HG02642 (cell line): Measurements from ENCODE around the gene NUBPL.
"Not testable (repeated sequence)": the region's sequence is repeated elsewhere in the genome, so short reads cannot be mapped to it uniquely, and the experiment has no call there.

Source experiments
- ATAC-seq: cut with Tn5 transposase; IDR thresholded peaks from one replicate; pipeline ENCODE4 v1.9.1; 2021; ENCODE audit warnings: mild to moderate bottlenecking; ENCODE audit not compliant: unreplicated experiment, poor library complexity

NUBPL gene

GRCh38 chr14:31572955-31573354 lies 11.8 kb downstream of the NUBPL start:
- no peak for ATAC-seq

- no peak for ATAC-seq
Measured at GRCh38 chr14:31576949-31577348, 15.7 kb downstream of the NUBPL start.

DNA sequence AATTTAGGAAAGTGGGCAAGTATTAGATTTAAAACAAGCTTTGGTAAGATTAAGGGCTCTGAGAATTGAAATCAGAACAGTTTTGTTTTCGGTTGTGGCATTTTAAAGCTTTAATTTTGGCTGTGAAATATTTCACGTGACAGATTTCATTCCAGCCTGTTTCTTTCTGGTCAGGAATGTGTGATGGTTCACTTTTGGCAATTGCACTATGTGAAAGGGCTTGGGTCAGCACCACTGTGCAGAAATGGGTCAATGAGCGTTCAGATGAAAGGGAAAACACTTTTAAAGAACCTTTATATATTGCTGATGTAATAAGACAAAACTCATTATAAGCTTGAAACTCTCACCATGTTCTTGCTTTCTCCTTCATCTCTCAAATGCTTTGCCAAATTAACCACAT lies 17.1 kb downstream of the NUBPL start:
- no peak for ATAC-seq

DNA sequence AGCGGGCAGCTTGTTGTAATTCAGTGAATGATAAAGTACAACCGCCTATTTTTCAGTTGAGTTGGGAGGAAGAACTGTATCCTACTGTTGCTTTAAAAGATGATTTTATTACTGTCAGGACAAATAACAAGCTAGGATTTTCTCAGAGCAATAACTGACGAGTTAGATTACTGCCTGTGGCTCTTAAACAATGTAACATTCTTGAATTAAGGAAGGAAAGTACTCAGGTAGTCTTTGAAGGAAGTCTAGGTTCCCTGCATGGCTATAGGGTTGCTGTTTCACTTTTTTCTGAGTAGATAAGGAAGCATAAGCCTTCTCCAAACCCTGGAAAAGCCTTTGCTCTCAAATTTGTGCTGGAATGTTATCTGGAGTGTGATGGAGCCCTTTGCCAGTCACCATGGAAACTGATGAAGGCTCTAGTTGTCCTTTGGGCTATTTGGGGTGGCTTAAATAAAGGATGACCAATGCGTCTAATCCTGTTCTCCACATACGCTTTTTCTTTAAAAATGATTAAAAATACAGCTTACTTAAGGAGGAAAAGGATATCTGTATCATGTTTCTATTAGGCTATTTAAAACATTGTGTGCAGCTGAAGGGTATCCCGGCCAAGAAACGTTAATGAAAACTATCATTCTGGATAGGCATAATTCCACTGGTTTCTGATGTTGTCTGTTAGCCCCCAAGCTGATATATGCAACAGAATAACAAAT lies 17.7 kb downstream of the NUBPL start:
- ATAC-seq: no peak

DNA sequence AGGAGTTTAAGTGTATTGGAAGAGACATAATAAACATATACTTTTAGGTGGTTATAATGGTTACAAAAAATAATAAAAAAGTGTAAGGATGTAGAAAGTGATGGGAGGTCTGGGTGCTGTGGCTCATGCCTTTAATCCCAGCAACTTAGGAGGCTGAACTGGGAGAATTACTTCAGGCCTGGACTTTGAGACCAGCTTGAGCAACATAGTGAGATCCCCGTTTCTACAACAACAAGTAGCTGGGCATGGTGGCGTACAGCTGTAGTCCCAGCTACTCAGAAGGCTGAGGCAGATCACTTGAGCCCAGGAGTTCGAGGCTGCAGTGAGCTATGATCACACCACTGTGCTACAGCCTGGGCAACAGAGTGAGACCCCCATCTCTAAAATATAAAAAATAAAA lies 19.0 kb downstream of the NUBPL start:
- ATAC-seq: no peak

- no peak for ATAC-seq
Measured at GRCh38 chr14:31582286-31582691, 21.1 kb downstream of the NUBPL start.

- ATAC-seq: no peak
Measured at GRCh38 chr14:31582836-31583452, 21.7 kb downstream of the NUBPL start.

DNA sequence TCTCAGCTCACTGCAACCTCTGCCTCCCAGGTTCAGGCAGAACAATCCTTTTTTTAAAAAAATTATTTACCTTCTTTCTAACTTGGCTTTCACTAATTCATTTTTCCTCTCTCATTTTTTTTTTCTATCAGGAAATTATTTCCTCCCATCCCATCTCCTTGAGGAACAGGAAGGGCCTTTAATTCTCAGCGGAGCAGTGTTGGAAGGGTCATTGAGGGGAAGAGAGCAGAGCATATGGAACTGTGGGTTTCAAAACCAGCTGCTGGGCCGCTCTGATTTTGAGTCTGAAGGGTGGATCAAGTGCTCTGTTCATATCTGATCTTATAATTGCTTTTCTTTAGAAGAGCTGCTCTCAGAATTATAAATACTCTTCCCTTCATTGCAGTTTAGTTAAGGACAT lies 29.0 kb downstream of the NUBPL start:
- no peak for ATAC-seq

DNA sequence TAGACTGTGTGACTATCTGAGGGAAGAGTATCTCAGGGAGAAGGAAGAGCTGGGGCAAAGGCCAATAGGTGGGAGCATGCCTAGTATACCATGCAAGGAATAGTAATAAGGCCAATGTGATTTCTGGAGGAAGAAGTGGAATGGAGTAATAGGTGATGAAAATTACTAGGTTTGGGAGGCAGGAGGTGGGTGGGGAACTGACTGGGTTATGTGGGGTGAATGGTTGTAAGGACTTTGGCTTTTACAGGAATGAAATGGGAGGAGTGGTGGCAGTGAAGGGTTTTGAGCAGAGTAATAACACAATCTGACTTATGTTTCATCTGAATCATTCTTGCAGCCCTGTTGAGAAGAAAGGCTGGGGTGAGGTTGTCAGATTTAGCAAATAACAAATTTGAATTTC lies 30.9 kb downstream of the NUBPL start:
- ATAC-seq: no peak

DNA sequence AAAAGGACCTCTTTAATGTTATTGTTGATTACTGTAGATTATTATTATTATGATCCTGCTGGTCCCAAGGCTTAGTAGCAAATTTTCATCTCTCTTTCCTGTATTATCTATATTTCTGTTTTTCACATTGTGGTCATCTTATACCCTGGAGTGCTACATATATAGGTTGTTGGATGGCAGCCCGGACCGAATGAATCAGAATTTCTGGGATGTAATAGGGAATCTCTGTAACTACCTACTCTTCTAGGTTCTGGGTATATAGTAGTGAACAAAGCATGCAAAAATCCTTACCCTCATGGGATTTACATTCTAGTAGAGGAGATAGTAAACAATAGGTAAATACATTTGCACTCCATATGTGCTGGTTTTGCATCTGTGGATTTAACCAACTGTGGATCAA lies 31.4 kb downstream of the NUBPL start:
- ATAC-seq: no peak

- no peak for ATAC-seq
Measured at GRCh38 chr14:31596342-31597095, 35.3 kb downstream of the NUBPL start.

DNA sequence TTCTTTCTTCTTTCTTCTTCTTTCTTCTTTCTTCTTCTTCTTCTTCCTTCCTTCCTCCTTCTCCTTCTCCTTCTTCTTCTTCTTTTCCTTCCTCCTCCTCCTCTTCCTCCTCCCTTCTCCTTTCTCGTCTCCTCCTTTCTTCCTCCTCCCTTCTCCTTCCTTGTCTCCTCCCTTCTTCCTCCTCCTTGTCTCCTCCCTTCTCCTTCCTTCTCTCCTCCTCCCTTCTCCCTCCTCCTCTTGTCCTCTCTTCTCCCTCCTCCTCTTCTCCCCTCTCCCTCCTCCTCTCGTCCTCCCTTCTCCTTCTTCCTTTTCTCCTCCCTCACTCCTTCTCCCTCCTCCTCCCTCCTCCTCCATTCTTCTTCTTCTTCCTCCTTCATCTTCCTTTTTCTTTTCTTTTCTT lies 44.5 kb downstream of the NUBPL start:
- no peak for ATAC-seq

DNA sequence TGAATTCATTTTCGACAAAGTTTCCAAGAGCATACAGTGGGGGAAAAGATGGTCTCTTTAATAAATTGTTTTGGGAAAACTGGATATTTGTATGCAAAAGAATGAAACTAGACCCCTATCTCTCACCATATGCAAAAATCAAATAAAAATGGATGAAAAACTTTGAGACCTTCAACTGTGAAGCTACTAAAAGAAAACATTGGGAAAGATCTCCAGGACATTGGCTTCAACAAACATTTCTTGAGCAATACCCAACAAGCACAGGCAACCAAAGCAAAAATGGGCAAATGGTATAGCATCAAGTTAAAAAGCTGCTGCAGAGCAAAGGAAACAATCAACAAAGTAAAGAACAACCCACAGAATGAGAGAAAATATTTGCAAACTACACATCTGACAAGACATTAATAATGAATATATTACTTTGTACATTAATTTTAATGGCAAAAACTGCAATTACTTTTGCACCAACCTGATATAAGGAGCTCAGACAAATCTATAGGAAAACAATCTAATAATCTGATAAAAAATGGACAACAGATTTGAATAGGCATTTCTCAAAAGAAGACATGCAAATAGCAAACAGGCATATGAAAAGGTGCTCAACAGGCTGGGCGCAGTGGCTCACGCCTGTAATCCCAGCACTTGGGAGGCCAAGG lies 50.7 kb downstream of the NUBPL start:
- ATAC-seq: no peak

- ATAC-seq: no peak
Measured at GRCh38 chr14:31613188-31613587, 52.0 kb downstream of the NUBPL start.

GRCh38 chr14:31618884-31619283 lies 57.7 kb downstream of the NUBPL start:
- not testable (repeated sequence) for ATAC-seq

- ATAC-seq: no peak
Measured at GRCh38 chr14:31619440-31619839, 58.2 kb downstream of the NUBPL start.

GRCh38 chr14:31620898-31621297 lies 59.7 kb downstream of the NUBPL start:
- not testable (repeated sequence) for ATAC-seq

- ATAC-seq: no peak
Measured at GRCh38 chr14:31622060-31622459, 60.9 kb downstream of the NUBPL start.

GRCh38 chr14:31652900-31653299 lies 91.7 kb downstream of the NUBPL start:
- ATAC-seq: not testable (repeated sequence)

- no peak for ATAC-seq
Measured at GRCh38 chr14:31657917-31658316, 96.7 kb downstream of the NUBPL start.

DNA sequence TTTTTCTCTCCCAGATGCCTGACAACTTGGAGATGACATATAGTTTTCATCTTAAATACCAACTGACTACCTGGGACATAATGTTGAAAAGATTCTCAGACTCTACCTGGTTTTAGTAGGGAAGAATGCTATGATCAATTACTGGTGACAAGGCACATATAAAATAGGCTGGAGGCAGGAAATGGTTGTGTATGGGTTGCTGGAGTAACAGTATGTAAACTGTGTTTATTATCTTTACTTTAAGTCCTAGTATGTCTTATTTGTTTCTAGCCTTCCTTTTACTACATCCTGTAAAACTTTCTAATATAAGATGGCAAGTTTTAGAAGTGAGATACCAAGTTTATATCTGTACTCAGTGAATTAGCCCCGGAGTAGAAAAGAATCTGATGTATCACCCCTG lies 98.1 kb downstream of the NUBPL start:
- no peak for ATAC-seq
